Epithelial cell of proximal tubule (primary cell): Measurements from ENCODE around the gene SMAD9. TPM values are rescaled to one million over a fixed set of nuclear protein-coding genes. Genes with fewer than 3 reads are reported as not detected.

Experiments
- DNase-seq: peaks from one replicate; pipeline ENCODE4 v3.0.0-alpha.2; 2011; ENCODE audit warnings: low read depth
- H3K4me3 ChIP-seq: 2 replicates; pipeline ENCODE4 v1.5.1; 2011; ENCODE audit warnings: low read depth, mild to moderate bottlenecking, low read length
- total RNA-seq: library from RNA; depleted of rRNA; stranded (reverse); fragments of >200 nt; gene quantifications from 2 replicates; pipeline ENCODE4 v1.2.3, GENCODE V29; 2015
- TF ChIP-seq, protein P1 (sequence below): conservative IDR thresholded peaks from 2 replicates; pipeline ENCODE4 v1.5.1; 2012; ENCODE audit warnings: low read depth, mild to moderate bottlenecking, low read length

Gene SMAD9
- total RNA-seq, 1 donor from 2014 or later = 4.8 TPM

DNA sequence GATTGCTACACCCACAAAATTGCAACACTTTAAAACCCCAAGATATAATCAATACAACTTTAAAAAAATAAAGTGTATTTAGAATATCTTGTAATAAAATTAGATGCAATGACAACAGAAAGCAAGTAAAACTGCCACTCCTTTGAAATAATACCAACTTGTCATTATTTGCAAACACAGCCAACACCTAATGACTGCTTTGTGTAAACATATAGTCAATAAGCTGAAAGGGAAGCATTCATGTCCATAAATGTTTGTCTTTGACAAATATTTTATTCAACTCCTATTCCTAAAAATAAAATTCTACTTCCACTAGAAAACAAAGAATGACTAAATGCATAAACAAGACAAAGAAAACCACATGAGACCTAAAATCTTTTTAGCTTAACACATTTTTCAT is 6.6 kb downstream of the SMAD9 start:
- TF ChIP-seq, protein P1, sequence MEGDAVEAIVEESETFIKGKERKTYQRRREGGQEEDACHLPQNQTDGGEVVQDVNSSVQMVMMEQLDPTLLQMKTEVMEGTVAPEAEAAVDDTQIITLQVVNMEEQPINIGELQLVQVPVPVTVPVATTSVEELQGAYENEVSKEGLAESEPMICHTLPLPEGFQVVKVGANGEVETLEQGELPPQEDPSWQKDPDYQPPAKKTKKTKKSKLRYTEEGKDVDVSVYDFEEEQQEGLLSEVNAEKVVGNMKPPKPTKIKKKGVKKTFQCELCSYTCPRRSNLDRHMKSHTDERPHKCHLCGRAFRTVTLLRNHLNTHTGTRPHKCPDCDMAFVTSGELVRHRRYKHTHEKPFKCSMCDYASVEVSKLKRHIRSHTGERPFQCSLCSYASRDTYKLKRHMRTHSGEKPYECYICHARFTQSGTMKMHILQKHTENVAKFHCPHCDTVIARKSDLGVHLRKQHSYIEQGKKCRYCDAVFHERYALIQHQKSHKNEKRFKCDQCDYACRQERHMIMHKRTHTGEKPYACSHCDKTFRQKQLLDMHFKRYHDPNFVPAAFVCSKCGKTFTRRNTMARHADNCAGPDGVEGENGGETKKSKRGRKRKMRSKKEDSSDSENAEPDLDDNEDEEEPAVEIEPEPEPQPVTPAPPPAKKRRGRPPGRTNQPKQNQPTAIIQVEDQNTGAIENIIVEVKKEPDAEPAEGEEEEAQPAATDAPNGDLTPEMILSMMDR = no peak
- H3K4me3 ChIP-seq = no peak overlapping the region
- no peak for DNase-seq

DNA sequence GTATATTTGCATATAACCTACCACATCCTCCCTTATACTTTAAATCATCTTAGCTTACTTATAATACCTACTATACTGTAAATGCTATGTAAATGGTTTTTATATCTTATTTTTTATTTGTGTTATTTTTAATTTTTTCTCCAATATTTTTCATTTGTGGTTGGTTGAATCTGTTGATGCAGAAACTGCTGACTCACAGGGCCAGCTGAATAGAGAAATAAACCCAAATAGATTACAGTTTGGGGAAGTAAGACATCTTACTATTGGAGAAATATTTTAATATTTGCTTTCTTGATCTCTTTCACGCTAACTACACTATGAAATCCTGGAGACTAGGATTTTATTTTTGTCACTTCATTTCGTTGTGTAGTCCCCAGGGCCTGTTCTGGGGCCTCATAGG is 7.1 kb downstream of the SMAD9 start:
- TF ChIP-seq, protein P1 = no peak
- H3K4me3 ChIP-seq = no peak overlapping the region
- DNase-seq = no peak

DNA sequence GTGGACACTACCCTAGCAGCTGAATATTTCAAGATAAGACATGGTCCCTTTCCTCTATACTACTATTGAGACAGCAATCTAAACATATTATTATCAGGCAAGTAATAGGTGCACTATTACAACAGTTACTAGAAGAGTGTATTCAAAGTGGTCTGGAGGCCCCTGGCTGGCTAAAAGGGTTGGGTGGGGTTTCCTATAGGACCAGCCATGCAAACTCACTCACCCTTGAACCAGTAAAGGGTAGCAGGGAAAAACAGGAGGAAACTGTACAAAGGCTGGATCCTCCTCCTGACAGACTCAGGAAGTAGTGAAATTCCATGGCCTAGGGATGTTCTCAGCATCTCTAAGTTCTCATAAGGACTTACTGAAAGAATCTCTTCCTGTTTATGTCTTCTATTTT is 7.7 kb downstream of the SMAD9 start:
- H3K4me3 ChIP-seq = no peak overlapping the region
- TF ChIP-seq, protein P1 = no peak

DNA sequence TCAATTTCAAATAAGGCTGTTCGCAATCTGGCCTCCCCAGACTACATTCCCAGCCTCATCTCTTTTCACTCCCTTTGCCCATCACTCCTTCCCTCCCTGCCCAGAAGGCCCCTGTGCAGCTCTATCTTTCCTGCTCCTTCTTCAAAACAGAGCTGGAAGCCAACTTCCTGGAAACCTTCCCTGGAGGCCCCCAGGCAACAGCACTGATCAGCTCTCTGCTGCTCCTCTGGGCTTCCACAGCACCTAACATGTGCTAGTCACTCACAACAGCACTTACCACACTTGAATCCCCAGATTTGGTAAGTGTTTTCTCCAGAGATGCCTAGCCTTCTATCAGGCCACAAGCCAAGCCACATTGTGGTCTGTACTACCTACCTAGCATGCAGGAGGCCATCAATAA is 9.5 kb downstream of the SMAD9 start:
- TF ChIP-seq, protein P1 = no peak
- DNase-seq = no peak
- H3K4me3 ChIP-seq = no peak overlapping the region

More for the DNA sequence above, 7.7 kb downstream of the SMAD9 start:
- no peak for DNase-seq

DNA sequence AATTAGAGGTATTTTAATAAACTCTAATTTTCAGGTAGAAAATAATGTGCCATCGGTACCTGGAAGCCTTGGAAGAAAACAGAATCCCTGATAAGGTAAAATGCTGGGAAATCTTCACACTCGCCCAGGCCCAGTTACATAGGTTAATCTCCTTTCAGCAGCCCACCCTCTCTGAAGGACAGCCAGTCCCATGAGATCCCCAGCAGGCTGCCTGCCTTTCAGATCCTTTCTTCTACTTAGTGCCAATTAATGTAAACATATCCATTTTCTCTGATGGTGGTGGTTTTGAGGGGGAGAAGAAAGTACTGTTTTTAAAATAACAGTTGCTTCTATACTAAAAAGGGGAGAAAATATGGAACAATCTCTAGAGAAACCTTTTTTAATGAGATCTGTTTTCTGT is 12.2 kb downstream of the SMAD9 start:
- no peak for DNase-seq
- H3K4me3 ChIP-seq = no peak overlapping the region
- TF ChIP-seq, protein P1 = no peak

DNA sequence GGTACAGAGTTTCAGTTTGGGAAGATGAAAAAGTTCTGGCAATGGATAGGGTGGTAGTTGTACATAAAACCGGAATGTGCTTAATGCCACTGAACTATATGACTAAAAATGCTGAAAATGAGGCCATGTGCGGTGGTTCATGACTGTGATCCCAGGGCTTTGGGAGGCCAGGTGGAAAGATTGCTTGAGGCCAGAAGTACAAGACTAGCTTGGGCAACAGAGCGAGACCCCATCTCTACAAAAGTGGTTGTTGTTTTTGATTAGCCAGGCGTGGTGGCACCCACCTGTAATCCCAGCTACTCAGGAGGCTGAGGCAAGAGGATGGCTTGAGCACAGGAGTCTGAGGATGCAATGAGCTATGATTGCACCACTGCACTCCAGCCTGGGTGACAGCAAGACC is 12.8 kb downstream of the SMAD9 start:
- TF ChIP-seq, protein P1 = no peak
- peak; percentile 9 for DNase-seq

DNA sequence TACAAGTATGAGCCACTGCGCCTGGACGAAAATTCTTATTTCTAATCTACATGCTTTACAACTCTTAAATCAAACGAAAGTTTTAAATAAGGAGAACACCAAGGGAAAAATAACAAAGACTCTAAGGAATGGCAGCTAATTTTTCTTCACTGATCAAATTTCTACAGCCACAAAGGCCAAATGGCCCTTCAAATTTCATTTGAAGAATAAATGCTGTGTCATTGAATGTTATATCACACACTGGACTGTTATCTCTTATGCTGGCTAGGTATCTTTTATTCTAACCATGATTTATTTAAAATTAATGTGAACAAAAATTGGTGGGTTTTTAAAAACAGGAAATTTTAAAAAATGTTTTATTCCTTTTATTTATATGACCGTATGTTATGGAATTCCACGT is 14.1 kb downstream of the SMAD9 start:
- H3K4me3 ChIP-seq = no peak overlapping the region
- DNase-seq = no peak
- TF ChIP-seq, protein P1 = no peak

More for the DNA sequence above, 12.8 kb downstream of the SMAD9 start:
- H3K4me3 ChIP-seq = no peak overlapping the region
